Aorta (tissue), 5 donors: ENCODE results near the gene TBX3. TPM values are rescaled to one million over a fixed set of nuclear protein-coding genes. Genes with fewer than 3 reads are reported as not detected.

Experiments used
- ATAC-seq: fragments of 200-7000 bp; cut with Tn5 transposase; one replicate; pipeline ENCODE4 v1.9.1; 2022; ENCODE audit warnings: moderate library complexity; ENCODE audit not compliant: low FRiP score
- DNase-seq, 2 donors: peaks; one replicate each; pipeline ENCODE4 v3.0.0-alpha.2; 2020
- H3K27ac ChIP-seq, 2 donors: one replicate each; pipeline ENCODE4 v1.5.1; 2013; ENCODE audit warnings: low read length in 2 of 2, mild to moderate bottlenecking in 2 of 2, moderate library complexity in 2 of 2, control low read depth in 1 of 2, inconsistent platforms in 1 of 2, low read depth in 1 of 2
- H3K27me3 ChIP-seq, 2 donors: one replicate each; pipeline ENCODE4 v1.6.1; 2013; ENCODE audit warnings: control low read depth in 1 of 2, low read length in 1 of 2, mild to moderate bottlenecking in 1 of 2, moderate library complexity in 1 of 2; ENCODE audit not compliant: insufficient read depth in 2 of 2, control insufficient read depth in 1 of 2
- H3K36me3 ChIP-seq, 2 donors: one replicate each; pipeline ENCODE4 v1.6.1; 2013; ENCODE audit warnings: control low read depth in 1 of 2, low read length in 1 of 2, mild to moderate bottlenecking in 1 of 2; ENCODE audit not compliant: insufficient read depth in 2 of 2, control insufficient read depth in 1 of 2
- H3K4me1 ChIP-seq, 2 donors: one replicate each; pipeline ENCODE4 v1.6.1; 2013; ENCODE audit warnings: low read length in 2 of 2, control low read depth in 1 of 2, mild to moderate bottlenecking in 1 of 2, moderate library complexity in 1 of 2; ENCODE audit not compliant: insufficient read depth in 2 of 2, control insufficient read depth in 1 of 2
- H3K4me3 ChIP-seq, 2 donors: one replicate each; pipeline ENCODE4 v1.5.1; 2013; ENCODE audit warnings: low read length in 2 of 2, control low read depth in 1 of 2, mild to moderate bottlenecking in 1 of 2
- H3K9me3 ChIP-seq: one replicate; pipeline ENCODE4 v1.6.1; 2013; ENCODE audit warnings: mild to moderate bottlenecking, low read length; ENCODE audit not compliant: control insufficient read depth
- WGBS, 2 donors: extraction: QIAGEN DNeasy Blood & Tissue Kit; methylation state at CpG; one replicate each; pipeline ENCODE4 v1.1.7; 2013; 5-methylcytosine and 5-hydroxymethylcytosine counted together
- intact Hi-C, 2 donors: fragments of 100-400 bp; cut with DNase I; formaldehyde crosslinking; loops; one replicate each; pipeline versions ENCODE4 v1.14.2 to v1.15.0; 2022
- polyA plus RNA-seq, 2 donors: library from polyadenylated mRNA; stranded (reverse); fragments of 200-250 nt; gene quantifications; one replicate each; pipeline ENCODE4 v1.2.3, GENCODE V29; 2013
- total RNA-seq, 2 donors: library from RNA; stranded (reverse); fragmentation: NEBNext Ultra II Directional; extraction: Animal tissue kit (Norgen Biotek cat#: 25700); gene quantifications; one replicate each; pipeline ENCODE4 v1.2.1, GENCODE V29; 2021
- donor health status: healthy with polysubstance abuse.
- donor health status: Bipolar disorder and iron deficiency.
- donor health status: DM: no; HTN: no; CAD: no.
- donor health status: DM: no; HTN: no; CAD: no.
- donor health status: DM: yes; HTN: yes; CAD: no.

The TBX3 gene
- total and polyA plus RNA-seq, 4 donors: 2.2 to 6.8 (median 4.4) TPM

DNA sequence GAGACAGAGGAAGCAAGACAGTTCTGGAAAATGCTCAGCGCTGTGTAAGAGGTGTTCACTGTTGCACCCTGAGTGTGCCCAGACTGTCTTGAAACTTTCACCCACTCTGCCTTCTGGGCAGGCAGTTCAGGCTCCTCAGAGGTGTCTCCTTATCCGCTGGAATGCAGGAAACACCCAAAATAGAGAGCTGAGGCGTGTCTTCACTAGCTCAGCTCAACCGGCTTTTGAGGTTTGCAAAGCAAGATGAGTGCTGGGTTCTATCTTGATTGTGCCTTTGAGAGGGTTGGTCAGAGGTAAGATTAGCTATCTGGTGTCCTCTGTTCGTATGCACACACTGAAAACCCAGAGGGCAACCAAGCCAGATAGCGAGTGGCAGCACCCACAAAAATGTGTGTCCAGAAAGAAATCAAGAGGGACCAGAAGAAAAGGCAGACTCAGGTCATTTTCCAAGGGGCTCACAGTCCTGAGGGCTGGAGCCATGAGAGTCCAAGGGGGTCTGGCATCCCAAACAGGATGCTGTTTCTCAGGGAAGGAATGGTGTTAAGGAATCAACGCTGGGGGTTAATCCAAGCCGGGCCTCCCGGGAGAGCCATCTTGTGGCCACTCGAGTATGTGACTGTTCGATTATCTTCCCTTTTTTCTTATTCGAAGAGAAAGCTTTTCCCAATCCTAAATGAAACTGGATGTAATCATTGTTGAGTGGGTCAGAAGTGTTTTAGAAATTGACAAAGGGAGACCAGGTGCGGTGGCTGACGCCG is 47.1 kb downstream of the TBX3 start:
- H3K4me1 ChIP-seq: no peaks in the 10 kb centered on the region
- no peak overlapping the region for H3K27ac ChIP-seq
- intact Hi-C loops: no loop called here
- no peak overlapping the region for H3K4me3 ChIP-seq
- H3K36me3 ChIP-seq: no peaks in the 10 kb centered on the region
- ATAC-seq (no peak), DNase-seq (no peak)
- no peaks in the 10 kb centered on the region for H3K27me3 ChIP-seq
- H3K9me3 ChIP-seq: no peaks in the 10 kb centered on the region
- 55 to 58% methylated on average over 15 of the region's 15 CpGs for WGBS, 2 donors

- 64% methylated on average over 7 of the region's 7 CpGs for WGBS, 2 donors
- no peaks in the 10 kb centered on the region for H3K9me3 ChIP-seq
- no peaks in the 10 kb centered on the region for H3K36me3 ChIP-seq
- intact Hi-C loops: no loop called here
- peaks cover 0 to 2% of the 10 kb centered on the region in 2 donors for H3K27me3 ChIP-seq
- no peaks in the 10 kb centered on the region for H3K4me1 ChIP-seq
- H3K27ac ChIP-seq: no peak overlapping the region
- no peak for ATAC-seq
- H3K4me3 ChIP-seq: no peak overlapping the region
- DNase-seq: no peak
These were observed 52.7 kb downstream of the TBX3 start for GRCh38 chr12:114631242-114631641.

DNA sequence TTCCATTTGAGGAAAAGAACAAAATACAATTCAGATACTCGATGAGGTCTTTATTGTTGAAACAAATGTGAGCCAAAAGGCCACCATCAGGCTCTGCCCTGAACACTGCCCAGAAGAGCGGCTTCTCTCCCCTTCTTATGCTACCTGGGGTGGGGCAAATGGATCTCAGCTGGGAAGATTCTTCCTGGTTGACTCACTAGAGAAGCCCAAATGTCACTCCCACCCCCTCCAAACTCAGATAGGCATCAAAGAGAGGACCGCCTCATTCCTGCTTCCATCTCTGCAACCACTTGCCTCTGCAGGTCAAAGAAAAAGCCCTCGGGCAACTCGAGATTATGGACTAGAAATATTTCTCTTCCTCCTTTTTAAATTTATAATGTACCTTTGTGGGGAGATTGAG is 55.8 kb downstream of the TBX3 start:
- WGBS, 2 donors: 37 to 49% methylated on average over 5 of the region's 5 CpGs
- ATAC-seq (no peak), DNase-seq (no peak)
- intact Hi-C loops: no loop called here
- H3K9me3 ChIP-seq: no peaks in the 10 kb centered on the region
- no peak overlapping the region for H3K27ac ChIP-seq
- H3K4me3 ChIP-seq: no peak overlapping the region
- no peaks in the 10 kb centered on the region for H3K4me1 ChIP-seq
- peaks cover 0 to 4% of the 10 kb centered on the region in 2 donors for H3K27me3 ChIP-seq
- H3K36me3 ChIP-seq: no peaks in the 10 kb centered on the region

DNA sequence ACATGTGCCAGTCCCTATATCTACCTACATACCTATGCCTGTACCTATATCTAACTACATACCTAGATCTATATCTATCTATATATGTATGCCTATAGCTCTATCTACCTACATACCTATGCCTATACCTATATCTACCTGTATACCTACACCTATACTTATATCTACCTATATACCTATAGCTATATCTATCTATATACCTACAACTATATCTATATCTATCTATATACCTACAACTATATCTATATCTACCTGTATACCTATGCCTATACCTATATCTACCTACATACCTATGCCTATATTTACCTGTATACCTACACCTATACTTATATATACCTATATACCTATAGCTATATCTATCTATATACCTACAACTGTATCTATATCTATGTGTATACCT is 56.6 kb downstream of the TBX3 start:
- H3K9me3 ChIP-seq: no peaks in the 10 kb centered on the region
- H3K4me3 ChIP-seq: no peak overlapping the region
- H3K27me3 ChIP-seq: peaks cover 0 to 4% of the 10 kb centered on the region in 2 donors
- DNase-seq (no peak), ATAC-seq (no peak)
- H3K36me3 ChIP-seq: no peaks in the 10 kb centered on the region
- H3K4me1 ChIP-seq: no peaks in the 10 kb centered on the region
- intact Hi-C loops: no loop called here
- H3K27ac ChIP-seq: no peak overlapping the region

GRCh38 chr12:114625294-114625851 is 58.6 kb downstream of the TBX3 start:
- ATAC-seq (no peak), DNase-seq (no peak)
- Histone ChIP-seq H3K27ac (no peak overlapping the region), H3K27me3 (peaks cover 0 to 4% of the 10 kb centered on the region in 2 donors), H3K36me3 (no peaks in the 10 kb centered on the region), H3K4me1 (no peaks in the 10 kb centered on the region), H3K4me3 (no peak overlapping the region), H3K9me3 (peaks cover 5% of the 10 kb centered on the region)
- WGBS, 2 donors: 57 to 59% methylated on average over 7 of the region's 7 CpGs
- intact Hi-C loops: no loop called here

DNA sequence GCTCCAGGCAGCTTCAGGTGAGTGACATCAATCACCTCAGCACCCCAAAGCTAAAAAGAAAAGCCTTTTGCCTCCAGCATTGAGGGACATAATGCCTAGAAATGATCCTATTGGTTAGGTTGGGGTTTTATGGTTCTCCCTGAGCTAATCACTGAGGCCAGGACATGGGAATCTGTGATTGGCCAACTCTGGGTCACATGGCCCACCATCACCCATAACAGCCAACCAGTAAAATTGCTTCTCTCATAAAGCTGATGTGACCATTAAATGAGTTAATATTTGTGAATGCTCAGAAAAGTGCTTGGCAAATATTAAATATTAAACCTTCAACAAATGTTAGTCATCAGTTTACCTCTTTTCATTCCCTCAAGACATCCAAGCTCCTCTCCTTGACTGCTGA is 60.2 kb downstream of the TBX3 start:
- no peaks in the 10 kb centered on the region for H3K4me1 ChIP-seq
- H3K27me3 ChIP-seq: peaks cover 0 to 4% of the 10 kb centered on the region in 2 donors
- no peaks in the 10 kb centered on the region for H3K36me3 ChIP-seq
- ATAC-seq: no peak
- peaks cover 5% of the 10 kb centered on the region for H3K9me3 ChIP-seq
- H3K27ac ChIP-seq: no peak overlapping the region
- no peak overlapping the region for H3K4me3 ChIP-seq
- no peak for DNase-seq
- intact Hi-C loops: no loop called here
